ENCODE measurements around the gene ERG.

ERG gene

DNA sequence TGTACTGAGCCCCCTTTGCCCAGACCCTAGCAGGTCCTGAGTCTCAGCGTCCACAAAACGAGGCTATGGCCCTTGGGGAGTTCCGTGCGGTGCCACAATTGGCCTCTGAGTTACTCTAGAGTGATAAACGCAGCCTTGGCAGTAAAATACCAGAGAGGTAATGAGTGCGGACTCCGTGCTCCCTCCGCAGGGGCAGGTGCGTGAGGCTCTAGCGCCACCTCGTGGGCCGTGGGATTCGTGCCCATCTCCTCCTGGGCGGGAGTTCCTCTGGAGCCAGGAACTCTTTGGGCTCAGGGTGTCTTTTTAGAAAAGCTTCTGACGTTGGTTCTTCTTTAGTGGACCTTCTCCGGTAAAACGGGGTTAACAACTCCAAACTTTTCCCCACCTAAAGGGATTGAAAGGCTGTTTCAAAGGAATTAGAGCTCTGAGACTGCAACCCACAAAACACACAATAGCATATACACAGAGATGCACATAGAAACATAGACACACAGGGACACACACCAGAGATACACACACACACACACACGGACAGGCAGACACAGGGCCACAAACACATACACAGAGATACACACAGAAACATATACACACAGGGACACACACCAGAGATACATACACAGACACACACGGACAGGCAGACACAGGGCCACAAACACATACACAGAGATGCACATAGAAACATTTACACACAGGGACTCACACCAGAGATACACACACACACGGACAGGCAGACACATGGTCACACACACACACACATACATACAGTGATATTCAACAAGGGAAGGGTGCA, 142.1 kb downstream of the ERG start:
- no peak overlapping the region for H3K4me3 ChIP-seq
- H3K27ac ChIP-seq = no peak overlapping the region
- DNase-seq (ENCODE audit: low spot score) = peak; percentile 83
- peak; percentile 93 for TF ChIP-seq CTCF (IDR thresholded peaks at IDR 0.05)

DNA sequence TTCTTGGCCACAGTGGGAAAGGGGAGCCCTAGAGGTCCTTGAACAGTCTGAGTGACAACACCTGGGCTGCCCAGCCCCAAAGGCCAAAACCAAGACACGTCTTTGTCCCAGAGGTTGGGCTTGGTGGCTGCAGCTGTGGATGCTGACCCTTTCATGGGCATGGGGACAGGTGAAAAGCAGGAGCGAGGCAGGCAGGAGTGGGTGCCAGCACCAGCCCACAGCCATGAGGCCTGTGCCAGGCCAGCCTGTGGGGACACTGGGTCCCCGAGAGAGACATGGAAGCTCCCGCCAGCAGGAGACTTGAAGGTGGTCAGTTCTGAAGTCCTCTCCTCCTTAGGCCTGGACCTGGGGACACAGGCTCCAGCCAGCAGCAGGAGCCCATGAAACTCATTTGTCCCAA, 142.9 kb downstream of the ERG start:
- Histone ChIP-seq H3K4me3 (no peak overlapping the region), H3K27ac (no peak overlapping the region)
- no peak for TF ChIP-seq CTCF (IDR thresholded peaks at IDR 0.05)
- no peak for DNase-seq (ENCODE audit: low spot score)

GRCh38 chr21:38354746-38355145, 143.5 kb downstream of the ERG start:
- DNase-seq (ENCODE audit: low spot score) = no peak
- H3K27ac ChIP-seq = no peak overlapping the region
- no peak for TF ChIP-seq CTCF (IDR thresholded peaks at IDR 0.05)
- no peak overlapping the region for H3K4me3 ChIP-seq

DNA sequence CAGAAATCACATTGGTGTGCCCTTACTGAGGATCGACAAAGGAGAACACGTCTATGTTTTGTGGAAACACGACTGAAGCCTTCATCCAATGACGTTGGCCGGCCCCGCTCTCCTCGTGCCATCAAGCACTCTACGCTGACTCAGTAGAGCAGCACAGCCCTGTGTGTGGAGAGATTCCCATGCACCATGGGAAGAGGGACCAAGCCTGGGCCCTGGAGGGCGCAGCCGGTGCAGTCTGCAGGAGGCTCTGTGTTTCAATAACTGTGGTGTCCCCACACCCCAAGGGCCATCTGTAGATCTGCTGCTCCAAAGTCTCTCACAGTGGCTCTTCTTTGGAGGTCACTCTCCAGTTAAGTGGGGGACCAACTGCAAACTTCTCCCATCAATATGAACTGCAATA, 144.0 kb downstream of the ERG start:
- no peak for DNase-seq (ENCODE audit: low spot score)
- no peak overlapping the region for H3K27ac ChIP-seq

DNA sequence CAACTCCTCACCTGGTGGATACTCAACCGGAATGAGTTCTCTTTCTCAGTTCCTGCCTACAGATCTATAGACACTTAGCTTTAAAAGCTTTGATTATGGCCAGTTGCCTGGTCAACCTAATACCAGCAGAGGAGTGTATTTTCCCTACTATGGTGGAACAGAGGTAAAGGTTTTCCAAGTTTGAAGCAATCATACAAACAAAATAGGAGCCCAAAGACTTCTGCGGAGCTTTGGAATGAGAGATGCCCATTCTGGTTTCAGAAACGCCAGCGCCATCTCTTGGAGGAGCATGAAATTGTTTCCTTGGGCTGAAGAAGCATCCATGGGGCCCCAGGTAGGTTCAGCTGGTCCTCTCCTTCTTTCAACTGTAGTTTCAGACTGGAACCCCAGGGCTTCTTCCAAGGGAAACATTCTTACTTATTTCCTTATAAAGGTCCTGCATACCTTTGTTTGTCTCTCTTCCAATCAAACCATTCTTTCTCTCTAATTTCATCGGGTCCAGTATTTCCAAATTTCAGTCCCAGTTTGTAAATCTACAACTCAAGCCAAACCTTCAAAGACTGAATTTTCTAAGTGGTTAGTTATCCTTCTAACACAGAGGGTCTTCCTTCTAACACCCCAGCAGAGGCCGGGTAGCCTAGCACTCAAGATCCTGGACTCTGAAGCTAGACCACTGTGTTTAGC, 145.6 kb downstream of the ERG start:
- DNase-seq (ENCODE audit: low spot score) = no peak
- Histone ChIP-seq H3K27ac (peak overlapping the region; percentile 38 to 50), H3K4me3 (no peak overlapping the region)
- peak; percentile 38 for TF ChIP-seq CTCF (IDR thresholded peaks at IDR 0.05)

More for the DNA sequence above, 144.0 kb downstream of the ERG start:
- no peak overlapping the region for H3K4me3 ChIP-seq
- TF ChIP-seq CTCF (IDR thresholded peaks at IDR 0.05) = no peak

GRCh38 chr21:38351961-38352521, 146.2 kb downstream of the ERG start:
- no peak overlapping the region for H3K4me3 ChIP-seq
- peak overlapping the region; percentile 38 to 50 for H3K27ac ChIP-seq
- no peak for DNase-seq (ENCODE audit: low spot score)
- TF ChIP-seq CTCF (IDR thresholded peaks at IDR 0.05) = no peak
